Measurements from ENCODE around the gene ADAM12.
A peak's percentile ranks its signal among the peaks of the same experiment; 100 is the strongest.
"Not testable (repeated sequence)": the region's sequence is repeated elsewhere in the genome, so short reads cannot be mapped to it uniquely, and the experiment has no call there.

ADAM12 gene

GRCh38 chr10:126209451-126209850 is 178.8 kb downstream of the ADAM12 start:
- DNase-seq: no peak

DNA sequence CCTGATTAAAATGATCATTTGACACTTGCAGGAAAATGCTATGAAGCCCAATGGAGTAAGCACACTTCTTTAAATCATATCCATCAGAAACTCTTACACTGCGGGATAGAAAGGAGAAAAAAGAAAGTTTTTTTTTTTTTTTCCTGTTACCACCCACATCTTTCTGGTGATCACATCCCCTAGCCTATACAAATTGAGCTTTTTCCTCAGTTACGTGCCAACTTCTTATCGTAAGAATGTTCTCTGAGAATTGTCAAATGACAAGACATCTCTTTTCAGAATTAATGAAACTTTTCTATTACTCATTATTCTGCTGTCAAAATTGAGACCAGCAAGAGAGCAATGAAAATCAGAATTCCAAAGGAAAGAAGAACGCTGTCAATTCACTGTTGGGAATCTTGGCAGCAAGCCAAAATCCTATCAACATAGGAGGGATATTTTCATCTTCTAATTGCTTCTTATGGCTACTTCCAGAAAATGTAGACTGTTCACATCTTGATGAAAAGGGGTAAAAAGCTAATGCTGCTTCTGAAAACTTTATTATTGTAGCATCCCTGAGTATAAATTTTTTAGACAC is 179.5 kb downstream of the ADAM12 start:
- DNase-seq: peak in 1 of 3 experiments; percentile 33

- no peak for DNase-seq
Observed at GRCh38 chr10:126207851-126208250, 180.4 kb downstream of the ADAM12 start.

- DNase-seq: no peak
Observed at GRCh38 chr10:126207313-126207771, 180.9 kb downstream of the ADAM12 start.

DNA sequence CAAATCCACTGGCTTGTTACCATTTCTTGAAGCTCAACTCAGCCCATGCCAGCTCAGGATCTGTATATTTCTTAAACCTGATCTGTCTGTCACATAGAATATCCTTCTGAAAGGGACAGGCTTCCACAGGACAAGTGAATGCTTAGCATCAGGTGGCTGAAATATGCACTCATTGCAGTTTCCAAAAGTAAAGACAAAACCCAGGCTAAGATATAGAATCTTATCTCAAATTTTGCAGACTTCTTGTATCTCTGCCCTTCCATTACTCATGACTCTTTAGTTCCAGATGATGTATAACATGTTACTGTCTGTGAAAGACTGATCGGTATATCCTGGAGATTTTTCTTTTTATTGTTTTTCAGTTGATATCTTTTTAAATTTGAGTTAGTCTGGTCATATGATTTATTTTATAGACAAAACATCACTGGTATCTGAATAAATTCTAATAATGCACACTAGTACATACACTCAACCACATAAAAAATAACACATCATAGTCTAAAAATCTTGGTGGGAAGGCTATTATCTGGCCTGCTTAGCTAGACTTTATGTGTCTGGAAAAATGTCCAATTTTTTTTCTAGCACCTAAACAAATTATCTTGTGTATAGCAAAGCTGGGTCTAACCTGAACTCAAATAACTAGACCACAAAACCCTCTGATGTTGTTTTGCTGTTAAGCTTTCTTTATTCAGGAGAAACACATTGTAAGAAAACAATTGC is 182.6 kb downstream of the ADAM12 start:
- DNase-seq: no peak

- peak in 1 of 3 experiments; percentile 4 for DNase-seq
Observed at GRCh38 chr10:126204320-126204719, 184.0 kb downstream of the ADAM12 start.

- DNase-seq: no peak
Observed at GRCh38 chr10:126203746-126204145, 184.5 kb downstream of the ADAM12 start.

- DNase-seq: no peak
Observed at GRCh38 chr10:126201603-126202002, 186.7 kb downstream of the ADAM12 start.

- no peak for DNase-seq
Observed at GRCh38 chr10:126199221-126199998, 188.9 kb downstream of the ADAM12 start.

DNA sequence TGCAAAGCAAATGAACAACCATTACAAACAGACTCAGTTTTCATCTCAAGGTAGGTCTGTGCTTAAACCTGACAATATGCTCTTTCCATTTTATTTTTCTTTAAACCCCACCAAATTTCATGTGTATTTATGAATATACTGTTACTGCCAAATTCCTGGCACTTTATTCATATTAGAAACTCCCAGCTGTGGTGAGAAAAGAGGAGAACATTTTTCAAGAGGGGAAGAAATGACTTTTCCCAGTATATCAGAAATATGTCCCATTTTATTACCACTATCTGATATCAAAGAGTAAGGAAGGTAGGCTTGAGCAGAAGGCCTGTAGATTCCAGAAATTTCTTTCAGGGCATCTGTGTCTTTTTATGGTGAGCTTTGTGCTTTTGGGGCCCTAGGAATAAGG is 189.6 kb downstream of the ADAM12 start:
- DNase-seq: no peak

DNA sequence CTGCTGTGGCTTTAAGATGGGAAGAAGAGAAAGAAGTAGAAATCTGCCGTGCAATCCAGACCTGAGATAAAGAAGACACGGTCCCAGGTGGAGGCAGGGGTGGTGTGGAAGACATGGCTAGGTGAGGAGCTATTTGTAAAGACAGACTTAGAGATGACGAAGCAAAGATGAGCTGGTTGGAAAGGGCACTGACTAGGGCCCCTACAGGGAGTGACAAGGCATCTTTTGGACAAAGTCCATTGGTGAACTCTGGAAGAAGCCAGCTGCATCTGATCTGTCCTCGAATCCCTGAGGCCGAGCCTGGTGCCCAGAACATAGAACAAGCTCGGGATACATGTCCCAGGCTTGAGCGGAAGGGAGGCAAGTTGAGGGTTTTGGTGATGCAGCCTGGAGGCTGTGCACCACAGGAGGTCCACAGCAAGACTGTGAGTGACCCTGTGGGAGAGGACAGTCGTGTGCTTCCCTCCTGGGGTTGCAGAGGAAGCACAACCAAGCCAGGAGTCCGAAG is 191.2 kb downstream of the ADAM12 start:
- no peak for DNase-seq

GRCh38 chr10:126196281-126196680 is 192.0 kb downstream of the ADAM12 start:
- DNase-seq: no peak

- no peak for DNase-seq
Observed at GRCh38 chr10:126191192-126191591, 197.1 kb downstream of the ADAM12 start.

GRCh38 chr10:126188679-126189200 is 199.5 kb downstream of the ADAM12 start:
- no peak for DNase-seq

DNA sequence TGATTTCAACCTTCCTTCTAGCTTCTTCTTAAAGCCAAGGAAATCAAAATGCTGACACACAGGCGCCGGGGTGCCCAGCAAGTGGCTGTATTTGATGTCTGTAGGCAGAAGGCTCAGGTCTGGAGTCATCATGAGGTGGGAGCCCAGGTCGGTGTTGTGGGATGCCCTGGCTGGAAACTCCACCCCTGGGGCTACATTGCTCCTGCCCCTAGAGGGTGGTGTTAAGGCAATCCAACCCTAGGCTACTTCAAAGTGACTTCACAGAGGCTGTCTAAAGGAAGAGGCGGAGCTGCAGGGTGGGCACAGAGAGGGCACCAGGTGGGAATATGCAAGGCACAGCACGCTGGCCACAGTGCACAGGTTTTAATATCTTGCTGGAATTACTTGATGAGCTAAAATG is 200.9 kb downstream of the ADAM12 start:
- DNase-seq: no peak

GRCh38 chr10:126186766-126187165 is 201.5 kb downstream of the ADAM12 start:
- DNase-seq: no peak

DNA sequence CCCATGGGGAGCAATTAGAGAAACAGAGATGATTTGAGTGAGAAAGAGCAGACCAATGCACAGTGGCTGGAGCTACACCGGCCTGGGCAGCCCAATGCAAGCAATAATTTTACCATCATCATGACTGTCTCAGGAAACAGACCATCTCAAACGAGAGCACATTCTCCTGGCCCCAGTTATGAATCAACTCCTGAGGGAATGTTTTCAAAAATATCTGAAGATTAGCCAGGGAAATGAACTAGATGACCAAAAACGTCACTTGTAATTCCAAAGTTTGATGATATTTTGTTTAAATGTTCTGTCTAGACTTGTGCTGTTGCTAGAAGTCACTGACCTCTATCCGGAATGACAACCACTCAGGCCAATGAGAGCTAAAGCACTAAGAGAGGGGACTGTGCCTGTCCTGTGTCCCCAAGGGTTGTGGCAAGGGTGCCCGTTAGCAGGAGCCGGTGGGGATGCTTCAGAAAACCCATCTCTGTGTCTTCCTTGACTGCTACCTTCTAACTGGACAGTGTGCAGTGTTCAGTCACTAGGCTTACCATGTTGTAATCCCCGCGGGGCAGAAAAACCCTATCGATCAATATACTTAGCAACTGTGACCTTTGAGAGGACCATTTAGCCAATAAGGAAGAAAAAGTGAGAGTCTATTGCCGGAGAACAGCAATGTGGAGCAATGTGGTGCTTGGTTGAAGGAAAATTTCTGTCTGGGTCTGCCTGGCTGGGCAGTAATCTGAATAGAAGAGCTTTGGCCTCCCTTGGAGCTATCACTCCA is 202.4 kb downstream of the ADAM12 start:
- DNase-seq: no peak

DNA sequence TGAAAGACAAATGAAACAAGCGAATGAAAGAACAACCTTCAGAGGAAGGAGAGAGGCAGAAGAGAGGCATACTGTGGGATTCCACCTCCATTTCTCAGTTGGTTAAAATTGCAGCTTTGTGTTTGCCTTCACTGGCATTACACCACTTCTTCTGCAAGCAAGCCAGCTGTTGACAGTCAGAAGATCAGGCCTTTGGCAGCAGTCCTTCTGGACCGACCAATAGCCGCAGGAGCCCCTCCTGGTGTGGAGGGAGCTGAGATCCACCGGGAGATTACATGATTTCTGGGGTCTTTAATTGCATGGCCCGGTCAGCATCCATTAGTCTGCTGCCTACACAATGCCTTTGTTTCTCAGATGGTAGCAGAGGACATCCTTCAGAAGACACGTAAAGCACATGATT is 206.7 kb downstream of the ADAM12 start:
- DNase-seq: no peak

- no peak for DNase-seq
Observed at GRCh38 chr10:126179637-126180036, 208.6 kb downstream of the ADAM12 start.

DNA sequence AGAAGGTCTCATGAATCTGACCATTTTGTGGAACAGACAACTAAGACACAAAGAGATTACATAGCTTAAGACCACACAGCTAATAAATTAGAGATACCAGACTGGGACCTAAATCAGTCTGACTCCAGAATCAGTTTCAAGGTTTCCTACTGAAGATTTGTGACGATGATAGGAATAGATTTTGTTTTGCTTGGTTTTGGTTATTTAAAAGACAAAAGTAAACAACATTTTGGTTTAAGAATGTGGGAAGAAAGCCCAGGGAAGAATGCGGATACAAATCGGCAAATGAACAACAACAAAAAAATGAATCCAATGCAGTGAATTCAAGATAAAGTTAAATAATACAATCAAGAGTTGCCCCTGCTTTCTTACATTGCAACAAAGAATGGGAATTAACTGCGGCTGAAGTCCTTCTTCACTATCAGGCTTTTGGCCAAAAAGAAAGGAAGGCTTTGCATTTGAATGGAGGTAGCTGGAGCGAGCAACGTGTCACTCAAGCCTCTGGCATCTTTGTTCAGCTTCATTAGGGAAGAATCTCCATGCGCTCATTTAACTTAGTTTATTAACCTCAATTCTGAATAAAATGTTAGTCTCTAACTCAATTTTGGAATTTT is 210.8 kb downstream of the ADAM12 start:
- DNase-seq: no peak

DNA sequence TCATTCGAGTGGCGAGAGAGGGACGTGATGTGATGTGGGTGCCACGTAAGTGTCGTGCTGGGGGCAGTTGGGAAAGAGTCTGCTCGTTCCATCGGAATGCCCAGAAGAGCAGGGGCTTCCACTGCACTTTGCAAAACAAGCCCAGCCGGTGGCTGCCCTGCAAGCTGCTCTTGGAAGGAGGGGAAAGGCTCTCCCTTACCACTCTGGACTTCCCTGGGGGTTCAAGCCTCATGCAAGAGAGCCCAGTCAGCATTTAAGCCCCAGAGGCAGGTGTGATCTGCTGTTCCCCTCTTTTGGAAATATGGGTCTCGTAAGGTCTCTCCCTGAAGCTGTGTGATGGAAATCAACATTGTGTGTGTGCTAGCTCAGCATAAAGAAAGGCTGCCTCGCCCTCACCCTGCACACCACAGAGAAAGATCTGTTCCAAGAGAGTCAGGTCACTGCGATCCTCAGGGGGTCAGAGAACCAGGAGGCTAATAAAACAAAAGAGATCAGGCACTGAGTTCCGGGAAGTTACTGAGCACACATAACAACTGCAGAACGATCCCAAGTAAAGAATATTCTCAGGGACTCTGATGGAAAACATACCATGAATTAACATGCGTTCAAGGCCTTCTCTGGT is 212.5 kb downstream of the ADAM12 start:
- DNase-seq: no peak

GRCh38 chr10:126172755-126173154 is 215.5 kb downstream of the ADAM12 start:
- DNase-seq: not testable (repeated sequence)

Measured in NCI-H1417 (cell line).